HFFc6 (cell line): ENCODE results near the gene PRH2. TPM values are rescaled to one million over a fixed set of nuclear protein-coding genes. Genes with fewer than 3 reads are reported as not detected.
A peak's percentile ranks its signal among the peaks of the same experiment; 100 is the strongest.

Experiments
- DNase-seq: peaks from one replicate; pipeline ENCODE4 v3.0.0-alpha.2; 2018
- H3K27ac Mint-ChIP-seq: 2 replicates; pipeline ENCODE4 v1.8.0; 2020; ENCODE audit warnings: mild to moderate bottlenecking, mixed read lengths
- H3K27me3 Mint-ChIP-seq: 2 replicates; pipeline ENCODE4 v1.8.0; 2021; ENCODE audit warnings: mild to moderate bottlenecking, moderate library complexity, mixed read lengths; ENCODE audit not compliant: insufficient read depth
- H3K36me3 Mint-ChIP-seq: 2 replicates; pipeline ENCODE4 v1.8.0; 2021; ENCODE audit warnings: low read depth, mixed read lengths
- H3K4me1 Mint-ChIP-seq: 2 replicates; pipeline ENCODE4 v1.8.0; 2020; ENCODE audit warnings: low read depth, mixed read lengths
- H3K4me3 Mint-ChIP-seq: 2 replicates; pipeline ENCODE4 v1.8.0; 2020; ENCODE audit warnings: mild to moderate bottlenecking, moderate library complexity, mixed read lengths
- H3K9me3 Mint-ChIP-seq: 2 replicates; pipeline ENCODE4 v1.8.0; 2020; ENCODE audit warnings: mild to moderate bottlenecking, mixed read lengths
- CTCF ChIP-seq: fragments of 200-600 bp; sonication (generic); IDR thresholded peaks from 2 replicates; pipeline ENCODE4 v1.5.0; 2021; ENCODE audit warnings: antibody characterized with exemption, mild to moderate bottlenecking
- total RNA-seq, 6 experiments: library from RNA; stranded (reverse); fragmentation: NEBNext Ultra II Directional; extraction: Animal tissue kit (Norgen Biotek cat#: 25700); gene quantifications; 2 replicates in 1 of 6; 3 replicates in 5 of 6; pipeline ENCODE4 v1.2.3, GENCODE V29; 2021

PRH2 gene
- total RNA-seq, 6 experiments from 2014 or later = not detected

DNA sequence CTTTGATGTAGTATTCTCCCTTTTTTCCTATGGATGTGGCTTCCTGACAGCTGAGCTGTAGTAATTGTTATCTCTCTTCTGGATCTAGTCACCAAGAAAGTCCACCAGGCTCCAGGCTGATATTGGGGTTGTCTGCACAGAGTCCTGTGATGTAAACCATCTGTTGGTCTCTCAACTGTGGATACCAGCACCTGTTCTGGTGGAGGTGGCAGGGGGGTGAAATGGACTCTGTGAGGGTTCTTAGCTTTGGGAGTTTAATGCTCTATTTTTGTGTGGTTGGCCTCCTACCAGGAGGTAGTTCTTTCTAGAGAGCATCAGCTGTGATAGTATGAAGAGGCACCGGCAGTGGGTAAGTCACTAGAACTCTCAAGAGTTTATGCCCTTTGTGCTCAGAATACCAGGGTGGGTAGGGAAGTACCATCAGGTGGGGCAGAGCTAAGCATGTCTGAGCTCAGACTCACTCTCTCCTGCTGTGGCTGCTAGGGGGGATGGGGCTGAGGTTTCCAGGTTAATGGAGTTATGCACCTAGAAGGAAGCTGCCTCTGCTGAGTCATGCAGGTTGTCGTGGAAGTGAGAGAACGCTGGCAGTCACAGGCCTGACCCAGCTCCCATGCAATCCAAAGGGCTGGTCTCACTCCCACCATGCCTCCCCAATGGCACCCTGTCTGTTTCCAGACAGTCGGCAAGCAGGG lies 13.0 kb downstream of the PRH2 start:
- TF ChIP-seq CTCF = no peak
- no peak for DNase-seq
- no peak overlapping the region for H3K4me3 Mint-ChIP-seq

DNA sequence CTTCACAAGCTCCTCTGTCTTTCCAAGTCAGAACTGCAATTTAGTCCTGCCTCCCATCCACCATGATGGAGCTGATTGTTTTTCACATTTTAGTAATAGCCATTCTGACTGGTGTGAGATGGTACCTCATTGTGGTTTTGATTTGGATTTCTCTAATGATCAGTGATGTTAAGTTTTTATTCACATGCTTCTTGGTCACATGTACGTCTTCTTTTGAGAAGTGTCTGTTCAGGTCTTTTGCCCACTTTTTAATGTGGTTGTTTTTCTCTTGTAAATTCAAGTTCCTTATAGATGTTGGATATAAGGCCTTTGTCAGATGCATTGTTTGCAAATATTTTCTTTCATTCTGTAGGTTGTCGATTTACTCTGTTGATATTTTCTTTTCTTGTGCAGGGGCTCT lies 14.1 kb downstream of the PRH2 start:
- Mint-ChIP-seq H3K4me1 (peaks cover 30% of the 10 kb centered on the region), H3K27me3 (no peaks in the 10 kb centered on the region), H3K9me3 (peaks cover 32% of the 10 kb centered on the region), H3K36me3 (peaks cover 29% of the 10 kb centered on the region), H3K27ac (no peak overlapping the region), H3K4me3 (no peak overlapping the region)
- no peak for TF ChIP-seq CTCF
- no peak for DNase-seq

More for the DNA sequence above, 13.0 kb downstream of the PRH2 start:
- H3K4me1 Mint-ChIP-seq = peaks cover 30% of the 10 kb centered on the region
- peaks cover 18% of the 10 kb centered on the region for H3K36me3 Mint-ChIP-seq
- H3K9me3 Mint-ChIP-seq = peaks cover 21% of the 10 kb centered on the region
- no peak overlapping the region for H3K27ac Mint-ChIP-seq
- H3K27me3 Mint-ChIP-seq = no peaks in the 10 kb centered on the region

GRCh38 chr12:10952645-10953044 lies 23.6 kb downstream of the PRH2 start:
- no peak for TF ChIP-seq CTCF

DNA sequence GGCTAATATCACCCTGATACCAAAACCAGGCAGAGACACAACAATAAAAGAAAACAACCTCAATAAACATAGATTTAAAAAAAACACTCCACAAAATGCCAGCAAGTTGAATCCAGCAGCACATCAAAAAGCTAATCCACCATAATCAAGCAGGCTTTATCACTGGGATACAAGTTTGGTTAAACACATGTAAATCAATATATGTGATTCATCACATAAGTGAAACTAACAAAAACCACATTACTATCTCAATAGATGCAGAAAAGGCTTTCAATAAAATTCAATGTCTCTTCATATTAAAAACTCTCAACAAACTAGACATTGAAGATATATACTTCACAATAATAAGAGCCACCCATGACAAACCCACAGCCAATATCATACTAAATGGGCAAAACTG lies 27.0 kb downstream of the PRH2 start:
- DNase-seq = no peak
- peaks cover 32% of the 10 kb centered on the region for H3K36me3 Mint-ChIP-seq
- no peak for TF ChIP-seq CTCF
- H3K4me3 Mint-ChIP-seq = no peak overlapping the region
- H3K4me1 Mint-ChIP-seq = peaks cover 49% of the 10 kb centered on the region
- H3K9me3 Mint-ChIP-seq = peaks cover 14% of the 10 kb centered on the region
- no peak overlapping the region for H3K27ac Mint-ChIP-seq
- no peaks in the 10 kb centered on the region; the same call in 1 of the 2 replicates for H3K27me3 Mint-ChIP-seq

More at GRCh38 chr12:10952645-10953044, 23.6 kb downstream of the PRH2 start:
- peaks cover 35% of the 10 kb centered on the region for H3K36me3 Mint-ChIP-seq
- H3K27me3 Mint-ChIP-seq = no peaks in the 10 kb centered on the region; the same call in 1 of the 2 replicates
- H3K9me3 Mint-ChIP-seq = peaks cover 26% of the 10 kb centered on the region
- H3K27ac Mint-ChIP-seq = no peak overlapping the region
- DNase-seq = no peak
- H3K4me3 Mint-ChIP-seq = no peak overlapping the region
- peaks cover 34% of the 10 kb centered on the region for H3K4me1 Mint-ChIP-seq

GRCh38 chr12:10957741-10958140 lies 28.7 kb downstream of the PRH2 start:
- no peak for TF ChIP-seq CTCF
- no peak overlapping the region for H3K4me3 Mint-ChIP-seq
- no peak overlapping the region for H3K27ac Mint-ChIP-seq
- no peaks in the 10 kb centered on the region; the same call in 1 of the 2 replicates for H3K27me3 Mint-ChIP-seq
- peaks cover 36% of the 10 kb centered on the region for H3K36me3 Mint-ChIP-seq
- H3K4me1 Mint-ChIP-seq = peaks cover 48% of the 10 kb centered on the region
- H3K9me3 Mint-ChIP-seq = peaks cover 14% of the 10 kb centered on the region
- peak; percentile 17 for DNase-seq
